HepG2 (cell line): Measurements from ENCODE around the gene YIPF3. TPM values are rescaled to one million over a fixed set of nuclear protein-coding genes. Genes with fewer than 3 reads are reported as not detected.

Experiments used
- ATAC-seq: fragments of 200-7000 bp; cut with Tn5 transposase; 3 replicates; pipeline ENCODE4 v1.9.1; 2020; ENCODE audit warnings: mild to moderate bottlenecking, moderate library complexity
- BruUV-seq: library from RNA; stranded (reverse); fragments of 400-500 nt; replicated peaks from 2 replicates; lab custom pipeline; 2021; lab: Mats Ljungman, UMichigan
- CTCF ChIA-PET: fragments of 300-600 bp; formaldehyde crosslinking; extraction: SDS; loops from one replicate; lab custom pipeline; 2021; ENCODE audit warnings: low total read pairs, inconsistent platforms, low intra/inter-chr PET ratio; lab: Yijun Ruan, JAX
- POLR2A ChIA-PET: fragments of 350-600 bp; sonication (Branson Sonifier 250); formaldehyde crosslinking; loops from one replicate; lab custom pipeline; 2020; ENCODE audit warnings: antibody characterized with exemption, inconsistent platforms; lab: Yijun Ruan, JAX
- DNase-seq: peaks from one replicate; pipeline ENCODE4 v3.0.0-alpha.2; 2015; ENCODE audit warnings: low spot score
- FAIRE-seq: peaks from 3 replicates; lab custom pipeline; 2011; peaks lifted over from hg19 to GRCh38; lab: Jason Lieb, UNC
- H2AFZ ChIP-seq: one replicate; pipeline ENCODE4 v1.6.1; 2011; ENCODE audit warnings: low read length, inconsistent platforms
- H3K27ac ChIP-seq: fragments of 300-600 bp; 3 replicates; pipeline ENCODE4 v1.8.0; 2011; ENCODE audit warnings: mixed run types, mild to moderate bottlenecking, mixed read lengths, low read length, inconsistent platforms; ENCODE audit not compliant: insufficient read depth; ENCODE audit errors: extremely low read length
- H3K27me3 ChIP-seq, 2 experiments: fragments of 200-600 bp in 1 of 2; 2 replicates in 1 of 2; 3 replicates in 1 of 2; pipeline versions ENCODE4 v1.6.0 to v1.8.0; 2011; ENCODE audit warnings: low read length in 2 of 2, mild to moderate bottlenecking in 2 of 2, moderate library complexity in 2 of 2, inconsistent platforms in 1 of 2; ENCODE audit not compliant: insufficient read depth in 2 of 2, control insufficient read depth in 1 of 2
- H3K36me3 ChIP-seq, 2 experiments: fragments of 200-600 bp in 1 of 2; replicated peaks in 1 of 2; 2 replicates in 1 of 2; 3 replicates in 1 of 2; pipeline versions ENCODE4 v1.5.1 to v1.8.0; 2011; ENCODE audit warnings: low read length in 2 of 2, inconsistent platforms in 1 of 2; ENCODE audit not compliant: insufficient read depth in 2 of 2, control insufficient read depth in 1 of 2
- H3K4me1 ChIP-seq: 2 replicates; pipeline ENCODE4 v1.5.1; 2012; ENCODE audit warnings: low read length, inconsistent platforms; ENCODE audit not compliant: insufficient read depth
- H3K4me2 ChIP-seq: 2 replicates; pipeline ENCODE4 v1.6.0; 2011; ENCODE audit warnings: low read depth, low read length, inconsistent platforms
- H3K4me3 ChIP-seq, 3 experiments: fragments of 200-600 bp in 1 of 3; sonication (generic), shearing (Covaris generic) in 1 of 3; replicated peaks in 1 of 3; 2 replicates each; pipeline ENCODE4 v1.5.1; 2011 to 2016; ENCODE audit warnings: low read length in 3 of 3, inconsistent platforms in 2 of 3, low read depth in 2 of 3, mild to moderate bottlenecking in 2 of 3, control low read depth in 1 of 3, mixed read lengths in 1 of 3; ENCODE audit not compliant: insufficient read depth in 1 of 3
- H3K79me2 ChIP-seq: one replicate; pipeline ENCODE4 v1.6.1; 2011; ENCODE audit warnings: low read length, inconsistent platforms; ENCODE audit not compliant: insufficient read depth
- H3K9ac ChIP-seq: 2 replicates; pipeline ENCODE4 v1.6.0; 2011; ENCODE audit warnings: mild to moderate bottlenecking, low read depth, low read length, inconsistent platforms; ENCODE audit not compliant: insufficient read depth
- H3K9me3 ChIP-seq: 2 replicates; pipeline ENCODE4 v1.5.1; 2012; ENCODE audit warnings: mild to moderate bottlenecking, low read length
- H4K20me1 ChIP-seq: 2 replicates; pipeline ENCODE4 v1.6.0; 2011; ENCODE audit warnings: inconsistent platforms, mild to moderate bottlenecking, low read length, moderate library complexity; ENCODE audit not compliant: insufficient read depth
- DRAP1 ChIP-seq: IDR thresholded peaks from 2 replicates; pipeline ENCODE4 v1.6.1; 2016; ENCODE audit warnings: missing genetic modification reagents, missing compliant biosample characterization
- HOXA3 ChIP-seq: sonication (generic); formaldehyde crosslinking; IDR thresholded peaks from 2 replicates; pipeline ENCODE4 v1.5.0; 2020; ENCODE audit warnings: missing genetic modification reagents
- KLF15 ChIP-seq: sonication (generic); formaldehyde crosslinking; IDR thresholded peaks from 2 replicates; pipeline ENCODE4 v1.8.1; 2023; ENCODE audit warnings: borderline replicate concordance, mild to moderate bottlenecking, inconsistent platforms, missing genetic modification reagents, mixed read lengths
- KMT2B ChIP-seq: IDR thresholded peaks from 2 replicates; pipeline ENCODE4 v1.6.1; 2016; ENCODE audit warnings: missing genetic modification reagents, missing compliant biosample characterization
- MIXL1 ChIP-seq: IDR thresholded peaks from 2 replicates; pipeline ENCODE4 v1.6.1; 2016
- RFXANK ChIP-seq: IDR thresholded peaks from 2 replicates; pipeline ENCODE4 v1.6.1; 2016
- RXRB ChIP-seq: IDR thresholded peaks from 2 replicates; pipeline ENCODE4 v1.6.1; 2016; ENCODE audit warnings: borderline replicate concordance, missing genetic modification reagents, missing compliant biosample characterization
- TFAP4 ChIP-seq: sonication (generic); IDR thresholded peaks from 2 replicates; pipeline ENCODE4 v1.6.1; 2016; ENCODE audit warnings: low read depth, borderline replicate concordance
- ZNF292 ChIP-seq: sonication (generic); formaldehyde crosslinking; IDR thresholded peaks from 2 replicates; pipeline ENCODE4 v1.8.1; 2022; ENCODE audit warnings: mild to moderate bottlenecking, low read depth, missing genetic modification reagents, borderline replicate concordance
- ZNF331 ChIP-seq: sonication (generic); formaldehyde crosslinking; IDR thresholded peaks from 2 replicates; pipeline ENCODE4 v1.4.0; 2020; ENCODE audit warnings: missing genetic modification reagents
- ZNF510 ChIP-seq: sonication (generic); formaldehyde crosslinking; IDR thresholded peaks from 2 replicates; pipeline ENCODE4 v1.4.0; 2020; ENCODE audit warnings: low read depth, mild to moderate bottlenecking, missing genetic modification reagents
- ZNF574 ChIP-seq: sonication (generic); formaldehyde crosslinking; IDR thresholded peaks from 2 replicates; pipeline ENCODE4 v1.4.0; 2020; ENCODE audit warnings: missing genetic modification reagents
- ZNF792 ChIP-seq: IDR thresholded peaks from 2 replicates; pipeline ENCODE4 v1.6.1; 2016
- ZSCAN29 ChIP-seq: sonication (generic); formaldehyde crosslinking; conservative IDR thresholded peaks from 2 replicates; pipeline ENCODE4 v1.4.0; 2020; ENCODE audit warnings: mild to moderate bottlenecking, missing genetic modification reagents
- WGBS: methylation state at CpG from one replicate; pipeline ENCODE4 v1.1.6; 2017; ENCODE audit warnings: low lambda C conversion rate; 5-methylcytosine and 5-hydroxymethylcytosine counted together
- in situ Hi-C: cut with HindIII; loops from 2 replicates; pipeline ENCODE4 v1.10.0; 2017; ENCODE audit warnings: low pct_unique_long_range_greater_than_20kb; ENCODE audit not compliant: extremely low pct_ligation_motif_present
- intact Hi-C: fragments of 100-400 bp; cut with micrococcal nuclease; formaldehyde crosslinking; loops from one replicate; pipeline ENCODE4 v1.10.0; 2022; ENCODE audit not compliant: unreplicated experiment
- polyA plus RNA-seq, 8 experiments: library from polyadenylated mRNA; depleted of rRNA in 3 of 8; stranded (reverse) in 7 of 8; unstranded in 1 of 8; fragments of >200 nt; fragmentation: Illumina TruSeq in 4 of 8; extraction: Trizol in 4 of 8; gene quantifications; 2 replicates each; pipeline versions ENCODE4 v1.2.1 to v1.2.3, GENCODE V29; 2011 to 2016; ENCODE audit warnings: low read depth in 4 of 8, missing spikeins in 1 of 8, mixed read lengths in 1 of 8; ENCODE audit not compliant: insufficient read depth in 1 of 8
- total RNA-seq, 5 experiments: library from RNA; depleted of rRNA; stranded (reverse); fragments of >200 nt; fragmentation: Illumina TruSeq; extraction: Trizol; gene quantifications; 2 replicates each; pipeline ENCODE4 v1.2.3, GENCODE V29; 2016; ENCODE audit warnings: low read depth in 1 of 5
- TF ChIP-seq, protein P1 (sequence below): sonication (generic); formaldehyde crosslinking; IDR thresholded peaks from 2 replicates; pipeline ENCODE4 v1.5.1; 2020; ENCODE audit warnings: missing genetic modification reagents, mild to moderate bottlenecking, borderline replicate concordance
- TF ChIP-seq, protein P2 (sequence below): IDR thresholded peaks from 2 replicates; pipeline ENCODE4 v1.6.1; 2016; ENCODE audit warnings: mild to moderate bottlenecking, missing biosample characterization, missing genetic modification reagents

The YIPF3 gene
- total and polyA plus RNA-seq, 2 of the 13 experiments (the other 11 are each of a cell fraction or from before 2014, with no cell fraction given), result 107 to 206 TPM

GRCh38 chr6:43493833-43494232 lies 22.9 kb downstream of the YIPF3 start:
- Histone ChIP-seq H4K20me1 (no peaks in the 10 kb centered on the region), H3K79me2 (peaks cover 50% of the 10 kb centered on the region), H3K4me3 (0 out of 6 replicates have a peak overlapping the region, but pooled peaks of 1 of the 3 experiments have one; percentile 30), H3K9ac (peak overlapping the region; percentile 16; the same call in 1 of the 2 replicates), H3K4me1 (peaks cover 8% of the 10 kb centered on the region), H3K4me2 (peak overlapping the region; percentile 50), H3K27ac (no peak overlapping the region), H2AFZ (no peak overlapping the region), H3K27me3 (no peaks in the 10 kb centered on the region), H3K36me3 (peaks cover 12% of the 10 kb centered on the region in 2 experiments), H3K9me3 (no peaks in the 10 kb centered on the region)
- CTCF ChIA-PET, result no interaction called here
- peak; percentile 89 for DNase-seq
- intact Hi-C loops, result loop anchor here (5.0 to 10.0 kb wide), 2 partner anchors 59 to 232 kb away; no protein-coding TSS in a partner anchor
- BruUV-seq, result no TSS peak
- ATAC-seq, result peak; percentile 69
- POLR2A ChIA-PET, result interaction anchor here (1.1 to 6.4 kb wide), 9 partner anchors 9 to 319 kb away, joined by 3 to 141 read pairs (median 6); partner anchors contain the start of genes ABCC10, DLK2, LRRC73 and TJAP1
- peak; percentile 83 for FAIRE-seq
- 12% methylated on average over 7 of the region's 7 CpGs for WGBS
- in situ Hi-C loops, result loop anchor here (5.0 kb wide), 1 partner anchor 37 kb away; the partner anchor contains the start of gene DLK2
- TF ChIP-seq ZSCAN29 (CRISPR knock-in tag) (peak; percentile 76; the same call in 1 of the 2 replicates), KMT2B (CRISPR knock-in tag) (0 out of 2 replicates have a peak, but pooled peaks have one; percentile 13), KLF15 (no peak), ZNF331 (CRISPR knock-in tag) (peak; percentile 86), ZNF574 (peak; percentile 62), RFXANK (CRISPR knock-in tag) (no peak), ZNF510 (CRISPR knock-in tag) (0 out of 2 replicates have a peak, but pooled peaks have one; percentile 39), TFAP4 (peak; percentile 99), ZNF792 (CRISPR knock-in tag) (0 out of 2 replicates have a peak, but pooled peaks have one; percentile 57), DRAP1 (CRISPR knock-in tag) (peak; percentile 51; the same call in 1 of the 2 replicates), MIXL1 (CRISPR knock-in tag) (peak; percentile 80), ZNF292 (CRISPR knock-in tag) (peak; percentile 81; the same call in 1 of the 2 replicates), RXRB (CRISPR knock-in tag) (peak; percentile 53; the same call in 1 of the 2 replicates), HOXA3 (peak; percentile 56; the same call in 1 of the 2 replicates)
- TF ChIP-seq, protein P1, sequence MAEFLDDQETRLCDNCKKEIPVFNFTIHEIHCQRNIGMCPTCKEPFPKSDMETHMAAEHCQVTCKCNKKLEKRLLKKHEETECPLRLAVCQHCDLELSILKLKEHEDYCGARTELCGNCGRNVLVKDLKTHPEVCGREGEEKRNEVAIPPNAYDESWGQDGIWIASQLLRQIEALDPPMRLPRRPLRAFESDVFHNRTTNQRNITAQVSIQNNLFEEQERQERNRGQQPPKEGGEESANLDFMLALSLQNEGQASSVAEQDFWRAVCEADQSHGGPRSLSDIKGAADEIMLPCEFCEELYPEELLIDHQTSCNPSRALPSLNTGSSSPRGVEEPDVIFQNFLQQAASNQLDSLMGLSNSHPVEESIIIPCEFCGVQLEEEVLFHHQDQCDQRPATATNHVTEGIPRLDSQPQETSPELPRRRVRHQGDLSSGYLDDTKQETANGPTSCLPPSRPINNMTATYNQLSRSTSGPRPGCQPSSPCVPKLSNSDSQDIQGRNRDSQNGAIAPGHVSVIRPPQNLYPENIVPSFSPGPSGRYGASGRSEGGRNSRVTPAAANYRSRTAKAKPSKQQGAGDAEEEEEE, result no peak
- TF ChIP-seq, protein P2, sequence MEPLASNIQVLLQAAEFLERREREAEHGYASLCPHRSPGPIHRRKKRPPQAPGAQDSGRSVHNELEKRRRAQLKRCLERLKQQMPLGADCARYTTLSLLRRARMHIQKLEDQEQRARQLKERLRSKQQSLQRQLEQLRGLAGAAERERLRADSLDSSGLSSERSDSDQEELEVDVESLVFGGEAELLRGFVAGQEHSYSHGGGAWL (CRISPR knock-in tag), result 0 out of 2 replicates have a peak, but pooled peaks have one; percentile 34
